Measurements from ENCODE around the gene HBEGF.

The HBEGF gene

DNA sequence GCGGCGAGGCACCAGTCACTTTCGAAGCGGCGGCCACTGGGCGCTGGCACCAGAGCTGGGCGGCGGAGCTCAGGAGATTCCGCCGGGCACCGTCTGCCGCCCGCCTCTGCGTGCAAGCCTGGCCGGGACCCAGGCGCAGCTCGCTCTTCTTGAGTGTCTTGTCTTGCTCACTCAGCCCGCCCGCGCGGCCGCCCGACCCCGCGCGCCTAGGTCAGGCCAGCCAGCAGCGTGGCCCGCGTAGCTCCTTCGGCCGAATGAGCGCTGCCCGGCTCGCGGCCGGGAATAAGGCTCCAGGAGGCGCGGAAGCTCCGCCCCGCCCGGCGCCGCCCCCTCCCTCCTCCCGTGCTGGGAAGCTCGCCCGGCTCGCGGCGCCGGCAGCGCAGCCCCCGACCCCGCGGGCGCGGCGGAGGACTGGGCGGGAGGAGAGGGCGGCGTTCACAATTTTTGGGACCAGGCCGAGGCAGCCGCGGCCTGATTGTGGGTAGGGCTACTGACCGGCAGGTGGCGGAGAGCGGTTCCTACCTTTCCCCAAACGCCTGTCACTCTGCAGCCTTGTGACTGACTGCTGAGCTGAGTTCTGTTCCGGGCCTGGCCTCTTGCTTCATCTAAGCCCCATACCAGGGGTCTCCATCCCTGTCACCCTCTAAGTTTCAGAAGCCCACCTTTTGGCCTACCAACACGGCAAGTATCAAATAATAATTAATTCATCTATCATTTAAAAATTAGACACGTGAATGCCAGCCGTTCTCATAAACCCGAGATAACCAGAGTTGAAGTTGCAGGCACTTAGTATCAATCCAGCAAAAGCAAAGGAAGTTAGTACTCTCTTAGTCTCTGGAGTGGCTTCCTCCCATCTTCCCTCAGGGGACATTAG, at the start of gene HBEGF:
HBEGF (minus strand) TSS at position 256 of the 874 bp plus-strand sequence. CDS start 275 bp downstream, outside the sequence.
- in situ Hi-C loops (cut with MboI; ENCODE audit: low sequenced_read_pairs) = no loop called here

DNA sequence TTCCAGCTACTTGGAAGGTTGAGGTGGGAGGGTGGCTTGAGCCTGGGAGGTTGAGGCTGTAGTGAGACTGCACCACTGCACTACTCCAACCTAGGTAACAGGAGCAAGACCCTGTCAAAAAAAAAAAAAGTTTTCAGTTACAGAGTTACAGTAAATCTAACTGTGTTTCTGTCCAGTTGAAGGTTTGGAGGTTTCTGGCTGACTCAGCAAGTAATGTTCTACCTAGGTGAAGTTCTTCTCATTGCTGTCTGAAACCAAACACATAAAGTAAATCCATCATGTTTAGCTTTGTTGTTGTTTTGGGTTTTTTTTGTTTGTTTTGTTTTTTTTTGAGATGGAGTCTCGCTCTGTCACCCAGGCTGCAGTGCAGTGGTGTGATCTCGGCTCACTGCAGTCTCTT, 47.3 kb upstream of the HBEGF start:
- in situ Hi-C loops (cut with MboI; ENCODE audit: low sequenced_read_pairs) = no loop called here

- in situ Hi-C loops (cut with MboI; ENCODE audit: low sequenced_read_pairs) = no loop called here
Measured at GRCh38 chr5:140391732-140392131, 45.3 kb upstream of the HBEGF start.

- in situ Hi-C loops (cut with MboI; ENCODE audit: low sequenced_read_pairs) = no loop called here
Measured at GRCh38 chr5:140391312-140391711, 44.9 kb upstream of the HBEGF start.

GRCh38 chr5:140388052-140388451, 41.6 kb upstream of the HBEGF start:
- in situ Hi-C loops (cut with MboI; ENCODE audit: low sequenced_read_pairs) = no loop called here

- in situ Hi-C loops (cut with MboI; ENCODE audit: low sequenced_read_pairs) = no loop called here
Measured at GRCh38 chr5:140383300-140383699, 36.9 kb upstream of the HBEGF start.

DNA sequence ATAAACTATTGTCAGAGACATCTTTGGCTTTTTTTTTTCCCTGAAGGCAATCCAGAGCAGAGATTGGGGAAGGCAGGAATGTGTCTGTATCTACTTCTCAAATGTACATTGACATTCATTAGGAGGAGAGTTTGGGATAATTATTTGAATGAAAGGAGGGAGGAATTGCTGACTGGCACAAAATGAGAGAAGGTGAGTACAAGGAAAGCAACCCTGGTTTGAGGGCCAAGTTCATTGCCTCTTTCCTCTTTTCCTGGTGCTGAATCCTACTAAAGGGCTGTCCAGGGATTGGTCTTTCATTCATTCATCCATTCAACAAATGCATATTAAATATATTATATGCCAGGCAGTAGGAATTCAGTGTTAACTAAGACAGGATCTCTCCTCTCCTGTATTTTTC, 36.5 kb upstream of the HBEGF start:
- in situ Hi-C loops (cut with MboI; ENCODE audit: low sequenced_read_pairs) = no loop called here

- in situ Hi-C loops (cut with MboI; ENCODE audit: low sequenced_read_pairs) = no loop called here
Measured at GRCh38 chr5:140381972-140382371, 35.6 kb upstream of the HBEGF start.

- in situ Hi-C loops (cut with MboI; ENCODE audit: low sequenced_read_pairs) = no loop called here
Measured at GRCh38 chr5:140381351-140381750, 34.9 kb upstream of the HBEGF start.

GRCh38 chr5:140372971-140373487, 26.6 kb upstream of the HBEGF start:
- in situ Hi-C loops (cut with MboI; ENCODE audit: low sequenced_read_pairs) = loop anchor here (25.0 kb wide), 1 partner anchor 339 kb away; the partner anchor contains the start of gene ZMAT2

- in situ Hi-C loops (cut with MboI; ENCODE audit: low sequenced_read_pairs) = loop anchor here (25.0 kb wide), 1 partner anchor 341 kb away; the partner anchor contains the start of gene ZMAT2
Measured at GRCh38 chr5:140371356-140372151, 25.2 kb upstream of the HBEGF start.

DNA sequence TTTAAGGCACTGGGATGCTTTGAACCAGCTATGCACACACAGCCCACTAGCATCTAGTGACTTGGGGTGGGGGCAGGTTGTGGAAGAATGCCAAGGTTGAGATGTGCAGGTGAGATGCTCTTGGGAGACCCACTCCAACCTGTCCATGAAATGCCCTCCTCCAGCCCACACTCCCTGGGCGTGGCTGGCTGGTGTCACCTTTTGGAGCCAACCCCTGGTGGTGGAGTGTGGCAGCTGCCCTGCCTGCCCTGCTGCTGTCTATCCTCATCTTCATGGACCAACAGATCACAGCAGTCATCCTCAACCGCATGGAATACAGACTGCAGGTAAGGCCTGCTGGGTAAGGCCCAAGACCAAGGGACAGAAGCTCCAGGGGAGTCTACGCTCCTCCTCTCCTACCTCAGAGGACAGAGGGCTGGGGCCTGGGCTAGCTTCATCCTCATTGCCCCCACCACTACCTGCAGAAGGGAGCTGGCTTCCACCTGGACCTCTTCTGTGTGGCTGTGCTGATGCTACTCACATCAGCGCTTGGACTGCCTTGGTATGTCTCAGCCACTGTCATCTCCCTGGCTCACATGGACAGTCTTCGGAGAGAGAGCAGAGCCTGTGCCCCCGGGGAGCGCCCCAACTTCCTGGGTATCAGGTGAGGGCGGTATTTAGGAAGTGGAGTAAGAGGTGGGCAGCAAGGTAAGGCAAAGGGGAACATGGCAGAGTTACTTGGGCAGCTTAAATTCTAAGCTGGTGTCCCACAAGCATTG, 21.0 kb upstream of the HBEGF start:
- in situ Hi-C loops (cut with MboI; ENCODE audit: low sequenced_read_pairs) = loop anchor here (25.0 kb wide), 1 partner anchor 345 kb away; the partner anchor contains the start of gene ZMAT2

DNA sequence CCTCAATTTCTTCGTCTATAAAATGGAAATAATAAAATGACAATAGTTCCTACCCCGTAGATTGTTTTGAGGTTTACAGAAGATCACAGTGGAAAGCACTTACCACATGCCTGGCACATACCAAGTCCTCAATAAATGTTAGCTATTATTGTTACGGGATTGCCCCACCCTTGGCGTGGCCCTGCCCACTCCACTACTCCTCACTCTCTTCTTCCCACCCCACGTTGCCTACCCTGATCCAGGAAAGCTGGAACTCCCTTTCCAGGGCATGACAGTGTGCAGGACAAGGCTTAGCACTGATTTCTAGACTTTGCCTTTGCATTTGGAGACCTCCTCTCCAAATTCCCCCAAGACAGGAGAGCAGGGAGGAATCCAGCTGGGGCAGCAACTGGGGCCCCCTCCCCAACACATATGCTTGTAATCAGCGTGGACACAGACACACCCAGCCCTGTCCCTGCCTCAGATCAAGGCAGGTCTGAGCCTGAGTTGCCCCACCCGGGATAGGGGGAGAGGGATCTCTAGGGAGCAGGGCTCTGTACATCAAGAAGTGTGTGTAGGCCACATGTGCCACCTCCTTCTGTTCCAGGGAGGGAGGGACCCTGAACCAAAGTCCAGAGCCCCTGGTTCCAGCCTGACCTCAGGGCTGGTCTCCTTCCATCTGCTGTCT, 20.3 kb upstream of the HBEGF start:
- in situ Hi-C loops (cut with MboI; ENCODE audit: low sequenced_read_pairs) = loop anchor here (25.0 kb wide), 1 partner anchor 346 kb away; the partner anchor contains the start of gene ZMAT2

DNA sequence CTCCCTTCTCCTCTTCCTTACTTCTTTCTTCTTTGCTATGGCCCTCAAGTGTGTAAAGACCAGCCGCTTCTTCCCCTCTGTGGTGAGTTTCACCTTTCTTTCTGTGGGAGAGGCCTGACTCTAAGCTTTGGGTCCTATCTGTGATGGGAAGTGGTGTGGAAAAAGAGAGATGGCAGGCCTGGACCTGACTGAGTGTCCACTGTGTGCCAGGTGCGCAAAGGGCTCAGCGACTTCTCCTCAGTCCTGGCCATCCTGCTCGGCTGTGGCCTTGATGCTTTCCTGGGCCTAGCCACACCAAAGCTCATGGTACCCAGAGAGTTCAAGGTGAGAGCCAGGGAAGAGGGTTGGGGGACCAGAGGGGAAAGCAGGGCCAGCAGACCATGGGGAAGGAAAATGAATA, 19.5 kb upstream of the HBEGF start:
- in situ Hi-C loops (cut with MboI; ENCODE audit: low sequenced_read_pairs) = loop anchor here (25.0 kb wide), 1 partner anchor 346 kb away; the partner anchor contains the start of gene ZMAT2

DNA sequence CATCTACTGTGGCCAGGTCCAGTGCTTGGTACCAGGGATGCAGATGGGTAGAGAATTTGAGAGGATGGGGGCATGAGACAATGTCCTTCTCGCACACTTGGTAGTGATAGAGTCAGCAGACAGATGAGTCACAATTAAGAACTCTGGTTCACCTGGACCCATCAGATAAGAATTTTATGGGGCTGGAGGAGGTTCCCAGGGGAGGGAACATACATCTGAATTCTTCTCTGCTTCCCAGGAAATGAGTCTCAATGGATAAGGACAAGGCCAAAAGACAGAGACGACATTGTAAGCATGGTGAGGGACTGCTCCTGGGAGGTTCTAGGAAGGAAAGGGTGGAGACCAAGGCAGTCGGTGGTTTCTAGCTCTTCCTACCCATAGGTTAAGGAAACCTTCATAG, 18.9 kb upstream of the HBEGF start:
- in situ Hi-C loops (cut with MboI; ENCODE audit: low sequenced_read_pairs) = loop anchor here (25.0 kb wide), 1 partner anchor 347 kb away; the partner anchor contains the start of gene ZMAT2

DNA sequence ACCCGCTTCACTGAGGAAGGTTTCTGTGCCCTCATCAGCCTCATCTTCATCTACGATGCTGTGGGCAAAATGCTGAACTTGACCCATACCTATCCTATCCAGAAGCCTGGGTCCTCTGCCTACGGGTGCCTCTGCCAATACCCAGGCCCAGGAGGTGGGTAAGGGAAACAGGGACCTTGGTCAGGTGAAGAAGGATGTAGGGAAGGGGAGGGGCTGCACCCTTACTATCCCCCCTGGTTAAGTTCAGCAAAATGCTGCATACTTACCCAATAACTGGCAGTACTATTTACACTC, 18.0 kb upstream of the HBEGF start:
- in situ Hi-C loops (cut with MboI; ENCODE audit: low sequenced_read_pairs) = loop anchor here (25.0 kb wide), 1 partner anchor 348 kb away; the partner anchor contains the start of gene ZMAT2

GRCh38 chr5:140363631-140364471, 17.4 kb upstream of the HBEGF start:
- in situ Hi-C loops (cut with MboI; ENCODE audit: low sequenced_read_pairs) = loop anchor here (25.0 kb wide), 1 partner anchor 348 kb away; the partner anchor contains the start of gene ZMAT2

- in situ Hi-C loops (cut with MboI; ENCODE audit: low sequenced_read_pairs) = loop anchor here (25.0 kb wide), 1 partner anchor 349 kb away; the partner anchor contains the start of gene ZMAT2
Measured at GRCh38 chr5:140362875-140363630, 16.6 kb upstream of the HBEGF start.

Measured in HL-60/S4 treated with phorbol 12-myristate 13-acetate at 8.2 ng/mL for 4 days and 3 days (cell line).